ENCODE data around the gene MYO1B.

Gene MYO1B

DNA sequence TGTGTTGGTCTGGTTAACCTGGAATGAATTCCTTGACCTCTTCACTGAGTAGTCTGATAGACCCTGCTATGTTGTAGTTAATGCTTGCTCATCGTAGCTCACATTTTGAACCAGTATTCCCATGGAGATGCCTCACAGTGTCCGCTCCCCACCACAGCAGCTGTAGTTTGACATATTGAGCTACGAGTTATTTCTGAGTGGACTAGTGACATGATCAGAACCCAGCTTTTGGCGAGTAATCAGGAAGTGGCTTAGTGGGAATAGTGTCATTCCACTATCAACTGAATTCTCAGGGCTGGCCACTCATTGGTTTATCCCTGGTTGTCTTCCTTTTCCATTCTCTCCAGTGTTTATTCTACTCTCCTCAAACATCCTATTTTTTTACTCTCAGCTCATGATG is 102.7 kb downstream of the MYO1B start:
- no peak overlapping the region for H3K27ac ChIP-seq
- TF ChIP-seq, protein P1, sequence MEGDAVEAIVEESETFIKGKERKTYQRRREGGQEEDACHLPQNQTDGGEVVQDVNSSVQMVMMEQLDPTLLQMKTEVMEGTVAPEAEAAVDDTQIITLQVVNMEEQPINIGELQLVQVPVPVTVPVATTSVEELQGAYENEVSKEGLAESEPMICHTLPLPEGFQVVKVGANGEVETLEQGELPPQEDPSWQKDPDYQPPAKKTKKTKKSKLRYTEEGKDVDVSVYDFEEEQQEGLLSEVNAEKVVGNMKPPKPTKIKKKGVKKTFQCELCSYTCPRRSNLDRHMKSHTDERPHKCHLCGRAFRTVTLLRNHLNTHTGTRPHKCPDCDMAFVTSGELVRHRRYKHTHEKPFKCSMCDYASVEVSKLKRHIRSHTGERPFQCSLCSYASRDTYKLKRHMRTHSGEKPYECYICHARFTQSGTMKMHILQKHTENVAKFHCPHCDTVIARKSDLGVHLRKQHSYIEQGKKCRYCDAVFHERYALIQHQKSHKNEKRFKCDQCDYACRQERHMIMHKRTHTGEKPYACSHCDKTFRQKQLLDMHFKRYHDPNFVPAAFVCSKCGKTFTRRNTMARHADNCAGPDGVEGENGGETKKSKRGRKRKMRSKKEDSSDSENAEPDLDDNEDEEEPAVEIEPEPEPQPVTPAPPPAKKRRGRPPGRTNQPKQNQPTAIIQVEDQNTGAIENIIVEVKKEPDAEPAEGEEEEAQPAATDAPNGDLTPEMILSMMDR (conservative IDR thresholded peaks at IDR 0.05) = no peak

DNA sequence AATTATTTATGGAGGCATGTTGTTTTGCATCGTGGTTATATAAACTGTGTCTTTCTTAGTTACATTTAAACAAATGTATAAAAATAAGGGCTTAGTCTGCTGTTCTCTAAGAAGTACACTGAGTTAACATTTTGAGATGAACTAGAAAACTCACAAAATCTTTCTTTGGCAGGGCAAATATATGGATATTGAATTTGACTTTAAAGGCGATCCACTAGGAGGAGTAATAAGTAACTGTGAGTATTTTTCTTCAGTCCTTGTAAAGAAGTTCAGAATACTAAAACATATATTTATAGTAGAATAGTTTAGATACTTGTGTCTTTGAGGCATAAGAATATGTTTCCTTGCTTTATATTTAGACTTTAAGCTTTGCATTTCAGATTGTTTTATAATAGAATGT is 104.8 kb downstream of the MYO1B start:
- TF ChIP-seq, protein P1 (conservative IDR thresholded peaks at IDR 0.05) = peak; percentile 26
- TF ChIP-seq ZFX (IDR thresholded peaks at IDR 0.05) = no peak

DNA sequence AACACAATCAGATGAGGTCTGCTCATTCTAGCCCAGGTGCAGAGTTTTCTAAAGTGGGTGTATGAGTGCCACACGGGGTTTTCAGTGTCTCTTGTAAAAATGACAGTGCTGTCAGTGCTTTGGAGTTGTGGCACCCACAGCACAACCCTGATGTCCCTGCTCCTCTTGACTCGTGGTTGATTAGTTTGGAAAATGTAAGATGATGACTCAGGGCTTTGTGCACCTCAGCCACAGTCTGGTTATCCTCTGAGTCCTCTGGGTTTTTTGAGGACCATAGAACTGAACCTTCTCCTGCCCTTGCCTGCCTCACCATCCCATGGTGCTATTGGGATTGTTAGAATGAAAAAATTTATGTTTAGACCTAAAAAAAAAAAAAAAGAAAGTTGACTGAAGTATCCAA is 105.6 kb downstream of the MYO1B start:
- no peak for TF ChIP-seq ZFX (IDR thresholded peaks at IDR 0.05)
- TF ChIP-seq, protein P1 (conservative IDR thresholded peaks at IDR 0.05) = no peak

More for the DNA sequence above, 104.8 kb downstream of the MYO1B start:
- no peak overlapping the region for H3K27ac ChIP-seq

DNA sequence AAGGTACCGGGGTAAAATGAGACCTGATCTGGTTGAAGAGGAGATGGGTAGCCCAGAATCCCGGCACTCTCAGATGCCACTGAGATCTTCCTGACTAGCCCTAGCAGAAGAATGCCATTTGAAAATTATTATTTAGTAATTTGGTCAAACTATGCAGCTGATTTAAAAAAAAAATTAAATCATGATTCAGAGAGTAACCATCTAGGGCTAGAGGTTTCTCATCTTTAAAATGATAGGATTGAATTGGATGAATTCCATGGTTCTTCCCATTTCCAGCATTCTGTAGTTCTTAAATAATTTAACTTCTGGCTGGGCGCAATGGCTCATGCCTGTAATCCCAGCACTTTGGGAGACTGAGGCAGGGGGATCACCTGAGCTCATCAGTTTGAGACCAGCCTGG is 106.1 kb downstream of the MYO1B start:
- H3K27ac ChIP-seq = no peak overlapping the region
- TF ChIP-seq, protein P1 (conservative IDR thresholded peaks at IDR 0.05) = no peak
- no peak for TF ChIP-seq ZFX (IDR thresholded peaks at IDR 0.05)

More for the DNA sequence above, 105.6 kb downstream of the MYO1B start:
- H3K27ac ChIP-seq = no peak overlapping the region

DNA sequence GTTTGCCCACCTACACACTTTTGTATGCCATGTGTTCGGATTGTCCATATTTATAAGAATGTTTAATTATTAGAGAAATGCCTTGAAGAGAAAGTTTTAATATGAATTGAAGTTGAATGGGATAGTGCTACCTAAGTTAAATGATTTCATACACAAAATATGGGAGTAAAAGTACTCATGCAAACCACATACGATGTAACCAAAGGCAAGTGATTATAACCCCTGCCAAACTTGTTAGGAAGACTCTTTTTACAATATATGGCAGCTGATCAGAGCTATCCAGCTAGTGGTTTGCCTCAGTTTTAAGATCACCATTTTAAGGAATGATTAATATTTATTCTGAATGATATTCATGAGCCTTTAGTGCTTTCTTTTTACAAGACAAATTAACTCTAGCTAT is 106.7 kb downstream of the MYO1B start:
- TF ChIP-seq, protein P1 (conservative IDR thresholded peaks at IDR 0.05) = no peak
- no peak for TF ChIP-seq ZFX (IDR thresholded peaks at IDR 0.05)
- H3K27ac ChIP-seq = no peak overlapping the region

DNA sequence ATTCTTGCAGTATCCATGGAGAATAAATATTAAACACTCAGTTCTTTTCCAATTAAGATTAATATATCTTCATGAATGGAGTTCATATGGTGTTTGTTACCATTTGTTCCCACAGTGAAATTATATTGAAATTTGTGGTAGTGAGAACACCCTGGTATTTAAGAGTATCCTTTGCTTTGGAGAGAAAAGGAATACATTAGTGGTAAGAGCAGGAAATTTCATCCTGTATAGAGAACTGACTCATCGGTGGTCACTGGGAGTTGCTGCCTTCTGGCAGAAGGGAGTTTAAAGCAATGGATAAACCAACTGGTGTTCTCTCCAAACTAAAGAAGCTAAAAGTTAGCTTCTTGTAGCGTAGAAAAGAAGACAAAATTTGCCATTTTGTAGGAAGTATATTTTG is 107.3 kb downstream of the MYO1B start:
- H3K27ac ChIP-seq = no peak overlapping the region
- TF ChIP-seq ZFX (IDR thresholded peaks at IDR 0.05) = no peak
- TF ChIP-seq, protein P1 (conservative IDR thresholded peaks at IDR 0.05) = no peak

DNA sequence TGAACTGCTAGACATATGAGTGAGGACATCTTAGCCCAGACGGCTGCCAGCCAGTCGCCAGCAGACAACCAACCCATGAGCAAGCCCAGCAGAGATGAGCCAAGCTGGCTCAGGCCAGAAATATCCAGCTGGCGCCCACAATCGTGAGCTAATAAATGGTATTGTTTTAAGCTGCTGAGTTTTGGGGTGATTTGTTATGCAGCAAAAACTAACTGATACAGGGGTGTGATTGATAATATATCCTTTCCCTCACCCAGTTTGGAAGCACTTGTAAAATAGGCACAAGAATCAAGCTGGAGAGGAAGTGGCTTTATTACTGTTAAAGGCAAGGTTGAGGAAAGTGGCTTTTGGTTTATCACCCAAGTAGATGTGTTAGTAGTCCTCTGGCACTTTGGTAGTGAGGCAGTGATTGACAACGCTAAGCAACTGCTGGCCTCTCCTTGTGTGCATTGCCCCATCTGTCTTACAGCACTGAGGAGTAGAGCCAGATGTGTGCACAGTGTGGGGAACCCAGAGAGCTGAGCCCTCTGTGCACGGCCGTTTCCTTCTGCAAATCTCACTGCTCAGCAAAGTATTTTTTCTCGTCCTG is 110.1 kb downstream of the MYO1B start:
- H3K27ac ChIP-seq = no peak overlapping the region
- no peak for TF ChIP-seq ZFX (IDR thresholded peaks at IDR 0.05)
- TF ChIP-seq, protein P1 (conservative IDR thresholded peaks at IDR 0.05) = no peak
